Progenitor cell of endocrine pancreas (in vitro differentiated cells): ENCODE data around the gene CTBP2. TPM values are rescaled to one million over a fixed set of nuclear protein-coding genes. Genes with fewer than 3 reads are reported as not detected.

Experiments used
- DNase-seq: peaks from one replicate; pipeline ENCODE4 v3.0.0; 2021; ENCODE audit warnings: low spot score; ENCODE audit not compliant: unreplicated experiment
- H3K27ac Mint-ChIP-seq: 2 replicates; pipeline ENCODE4 v1.8.0; 2021; ENCODE audit warnings: mild to moderate bottlenecking, moderate library complexity, mixed read lengths
- H3K27me3 Mint-ChIP-seq: 2 replicates; pipeline ENCODE4 v1.8.0; 2021; ENCODE audit warnings: mixed read lengths
- H3K36me3 Mint-ChIP-seq: 2 replicates; pipeline ENCODE4 v1.8.0; 2022; ENCODE audit warnings: mixed read lengths; ENCODE audit not compliant: insufficient read depth
- H3K4me1 Mint-ChIP-seq: 2 replicates; pipeline ENCODE4 v1.8.0; 2021; ENCODE audit warnings: low read depth, mixed read lengths
- H3K4me3 Mint-ChIP-seq: 2 replicates; pipeline ENCODE4 v1.8.0; 2021; ENCODE audit warnings: low read depth, mild to moderate bottlenecking, moderate library complexity, mixed read lengths
- H3K9me3 Mint-ChIP-seq: 2 replicates; pipeline ENCODE4 v1.8.0; 2021; ENCODE audit warnings: low read depth, mixed read lengths
- total RNA-seq: library from RNA; stranded (reverse); gene quantifications from 2 replicates; pipeline ENCODE4 v1.2.1, GENCODE V29; 2021
- TF ChIP-seq, protein P1 (sequence below): fragments of 200-600 bp; sonication (generic); IDR thresholded peaks from one replicate; pipeline ENCODE4 v1.5.0; 2021; ENCODE audit warnings: antibody characterized with exemption, mild to moderate bottlenecking; ENCODE audit not compliant: unreplicated experiment

Gene CTBP2
- total RNA-seq, 1 donor from 2014 or later, result 182 TPM

GRCh38 chr10:125177641-125178640 is 17.6 kb upstream of the CTBP2 start:
- Mint-ChIP-seq H3K27me3 (peaks cover 37% of the 10 kb centered on the region), H3K27ac (no peak overlapping the region), H3K9me3 (peaks cover 7% of the 10 kb centered on the region), H3K36me3 (no peaks in the 10 kb centered on the region), H3K4me1 (no peaks in the 10 kb centered on the region), H3K4me3 (no peak overlapping the region)
- DNase-seq, result no peak
- TF ChIP-seq, protein P1, sequence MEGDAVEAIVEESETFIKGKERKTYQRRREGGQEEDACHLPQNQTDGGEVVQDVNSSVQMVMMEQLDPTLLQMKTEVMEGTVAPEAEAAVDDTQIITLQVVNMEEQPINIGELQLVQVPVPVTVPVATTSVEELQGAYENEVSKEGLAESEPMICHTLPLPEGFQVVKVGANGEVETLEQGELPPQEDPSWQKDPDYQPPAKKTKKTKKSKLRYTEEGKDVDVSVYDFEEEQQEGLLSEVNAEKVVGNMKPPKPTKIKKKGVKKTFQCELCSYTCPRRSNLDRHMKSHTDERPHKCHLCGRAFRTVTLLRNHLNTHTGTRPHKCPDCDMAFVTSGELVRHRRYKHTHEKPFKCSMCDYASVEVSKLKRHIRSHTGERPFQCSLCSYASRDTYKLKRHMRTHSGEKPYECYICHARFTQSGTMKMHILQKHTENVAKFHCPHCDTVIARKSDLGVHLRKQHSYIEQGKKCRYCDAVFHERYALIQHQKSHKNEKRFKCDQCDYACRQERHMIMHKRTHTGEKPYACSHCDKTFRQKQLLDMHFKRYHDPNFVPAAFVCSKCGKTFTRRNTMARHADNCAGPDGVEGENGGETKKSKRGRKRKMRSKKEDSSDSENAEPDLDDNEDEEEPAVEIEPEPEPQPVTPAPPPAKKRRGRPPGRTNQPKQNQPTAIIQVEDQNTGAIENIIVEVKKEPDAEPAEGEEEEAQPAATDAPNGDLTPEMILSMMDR, result no peak

GRCh38 chr10:125175807-125176206 is 15.4 kb upstream of the CTBP2 start:
- no peak overlapping the region for H3K27ac Mint-ChIP-seq
- no peak for DNase-seq
- H3K9me3 Mint-ChIP-seq, result peaks cover 6% of the 10 kb centered on the region
- no peaks in the 10 kb centered on the region for H3K36me3 Mint-ChIP-seq
- no peak overlapping the region for H3K4me3 Mint-ChIP-seq
- H3K4me1 Mint-ChIP-seq, result no peaks in the 10 kb centered on the region
- peaks cover 23% of the 10 kb centered on the region for H3K27me3 Mint-ChIP-seq
- TF ChIP-seq, protein P1, result no peak

DNA sequence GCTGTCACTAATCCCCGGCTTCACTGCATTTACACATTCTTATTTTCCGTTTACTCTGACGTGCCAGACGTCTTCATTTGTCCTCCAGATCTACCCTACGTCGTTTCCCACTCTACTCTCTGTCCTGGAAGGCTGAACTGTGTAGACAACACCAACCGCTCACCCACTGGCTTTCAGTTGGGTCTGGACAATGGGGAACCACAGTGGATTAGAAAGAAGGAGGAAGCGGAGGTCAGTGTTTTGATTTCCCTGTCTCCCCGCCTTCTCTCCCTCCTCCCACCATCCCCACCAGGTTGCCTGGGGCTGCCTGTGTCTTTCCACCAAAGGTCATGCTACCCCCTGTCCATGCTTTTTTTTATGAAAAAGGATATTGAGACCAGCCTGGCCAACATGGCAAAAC is 14.0 kb upstream of the CTBP2 start:
- H3K27me3 Mint-ChIP-seq, result peaks cover 32% of the 10 kb centered on the region
- H3K4me1 Mint-ChIP-seq, result no peaks in the 10 kb centered on the region
- TF ChIP-seq, protein P1, result no peak
- DNase-seq, result no peak
- H3K9me3 Mint-ChIP-seq, result no peaks in the 10 kb centered on the region
- H3K27ac Mint-ChIP-seq, result no peak overlapping the region
- no peak overlapping the region for H3K4me3 Mint-ChIP-seq
- H3K36me3 Mint-ChIP-seq, result no peaks in the 10 kb centered on the region

- peaks cover 2% of the 10 kb centered on the region for H3K4me1 Mint-ChIP-seq
- no peak overlapping the region for H3K27ac Mint-ChIP-seq
- peaks cover 42% of the 10 kb centered on the region for H3K27me3 Mint-ChIP-seq
- no peaks in the 10 kb centered on the region for H3K9me3 Mint-ChIP-seq
- no peak for DNase-seq
- no peaks in the 10 kb centered on the region for H3K36me3 Mint-ChIP-seq
- no peak overlapping the region for H3K4me3 Mint-ChIP-seq
- TF ChIP-seq, protein P1, result no peak
Observed at GRCh38 chr10:125172694-125173093, 12.3 kb upstream of the CTBP2 start.

DNA sequence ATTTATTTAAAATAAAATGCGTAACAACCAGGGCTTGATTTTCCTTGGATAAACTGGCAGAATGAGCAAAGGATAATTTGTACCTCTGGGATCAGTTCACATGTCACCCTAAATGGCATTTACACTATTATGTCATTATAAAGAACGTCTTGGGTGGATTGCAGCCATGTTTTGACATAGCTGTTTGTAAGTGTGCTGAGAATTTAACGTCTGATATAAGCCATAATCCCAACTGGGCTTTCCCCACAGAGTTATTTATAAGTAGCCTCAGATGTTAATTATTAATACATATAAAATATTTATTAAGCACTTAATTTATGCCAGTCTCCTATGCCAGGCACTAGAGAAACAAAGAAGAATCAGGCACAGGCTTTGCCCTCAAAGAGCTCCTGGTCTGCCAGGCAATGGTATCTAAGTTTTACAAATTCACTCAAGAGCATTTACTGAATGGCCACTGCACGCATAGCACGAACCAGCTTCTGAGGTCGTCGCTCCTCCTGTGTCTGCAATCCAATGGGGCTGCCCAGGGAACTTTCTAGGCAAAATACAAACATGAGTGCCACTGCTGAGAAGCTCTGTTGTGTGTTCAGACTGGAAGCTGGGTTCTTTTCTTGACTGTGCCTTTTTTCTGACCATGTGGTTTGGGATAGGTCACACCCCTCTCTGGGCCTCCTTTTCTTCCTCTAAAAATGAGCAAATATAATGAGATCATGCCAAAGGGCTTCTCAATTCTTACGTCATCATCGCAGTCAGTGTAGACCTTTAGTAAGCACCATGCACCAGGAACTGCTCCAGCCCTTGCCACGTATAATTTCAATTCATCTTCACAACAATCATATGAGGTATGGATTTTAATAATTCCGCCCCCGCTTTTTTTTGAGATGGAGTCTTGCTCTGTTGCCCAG is 11.3 kb upstream of the CTBP2 start:
- H3K4me3 Mint-ChIP-seq, result no peak overlapping the region
- H3K27ac Mint-ChIP-seq, result no peak overlapping the region
- peaks cover 46% of the 10 kb centered on the region for H3K27me3 Mint-ChIP-seq
- DNase-seq, result no peak
- TF ChIP-seq, protein P1, result no peak
- H3K4me1 Mint-ChIP-seq, result peaks cover 2% of the 10 kb centered on the region
- no peaks in the 10 kb centered on the region for H3K9me3 Mint-ChIP-seq
- no peaks in the 10 kb centered on the region for H3K36me3 Mint-ChIP-seq
